Pancreas (tissue), 10 donors: ENCODE results near the gene SREK1IP1. TPM values are rescaled to one million over a fixed set of nuclear protein-coding genes. Genes with fewer than 3 reads are reported as not detected.
A peak's percentile ranks its signal among the peaks of the same experiment; 100 is the strongest.

ENCODE experiments used
- ATAC-seq, 4 donors: fragments of 200-7000 bp; cut with Tn5 transposase; one replicate each; pipeline versions ENCODE4 v1.8.0 to v1.9.1; 2020; ENCODE audit warnings: mild to moderate bottlenecking in 4 of 4, moderate library complexity in 4 of 4
- DNase-seq, 6 donors: peaks; one replicate each; pipeline ENCODE4 v3.0.0-alpha.2; 2020
- FAIRE-seq: peaks from 2 replicates; lab custom pipeline; 2012; peaks lifted over from hg19 to GRCh38; lab: Jason Lieb, UNC
- H3K27ac ChIP-seq, 4 donors: fragments of 200-600 bp; sonication (generic); 1 replicate in 3 of 4; 2 replicates in 1 of 4; pipeline versions ENCODE4 v1.5.0 to v1.8.0; 2020
- H3K27me3 ChIP-seq, 4 donors: fragments of 200-600 bp; one replicate each; pipeline ENCODE4 v1.8.0; 2021
- H3K36me3 ChIP-seq, 3 donors: fragments of 200-600 bp; sonication (generic) in 1 of 3; one replicate each; pipeline versions ENCODE4 v1.5.0 to v1.8.0; 2020 to 2021
- H3K4me1 ChIP-seq, 3 donors: fragments of 200-600 bp; one replicate each; pipeline ENCODE4 v1.8.0; 2021
- H3K4me3 ChIP-seq, 4 donors: fragments of 200-600 bp; sonication (generic) in 2 of 4; one replicate each; pipeline versions ENCODE4 v1.5.0 to v1.8.0; 2020 to 2021
- H3K9me3 ChIP-seq, 4 donors: fragments of 200-600 bp; one replicate each; pipeline ENCODE4 v1.8.0; 2021
- WGBS, 2 donors: extraction: QIAGEN DNeasy Blood & Tissue Kit; methylation state at CpG; one replicate each; pipeline ENCODE4 v1.1.7; 2013; 5-methylcytosine and 5-hydroxymethylcytosine counted together
- intact Hi-C, 3 donors: fragments of 100-400 bp; cut with DNase I; formaldehyde crosslinking; loops; one replicate each; pipeline versions ENCODE4 v1.11.1 to v1.14.2; 2022
- polyA plus RNA-seq, 2 donors: library from polyadenylated mRNA; stranded (reverse); fragments of 200-250 nt; gene quantifications; one replicate each; pipeline ENCODE4 v1.2.3, GENCODE V29; 2013
- total RNA-seq, 6 donors: library from RNA; stranded (reverse); fragmentation: NEBNext Ultra II Directional in 4 of 6; extraction: Animal tissue kit (Norgen Biotek cat#: 25700) in 4 of 6; gene quantifications; one replicate each; pipeline versions ENCODE4 v1.2.1 to v1.2.4, GENCODE V29; 2021 to 2023
- TF ChIP-seq, protein P1 (sequence below), 4 donors: fragments of 200-600 bp; sonication (generic) in 3 of 4; IDR thresholded peaks; one replicate each; pipeline versions ENCODE4 v1.5.0 to v1.8.0; 2021; ENCODE audit warnings: antibody characterized with exemption in 4 of 4
- donor health status: healthy with polysubstance abuse.
- donor health status: DM: no; HTN: no; CAD: no; lungs with moderate emphysema.
- donor health status: DM: no; HTN: no; CAD: no.
- donor health status: control.
- donor health status: control.
- donor health status: Bipolar disorder and iron deficiency.
- donor health status: DM: yes; HTN: yes; CAD: no.
- donor health status: DM: no; HTN: no; CAD: no.
- donor health status: DM: no; HTN: no; CAD: no.
- donor health status: DM: yes; HTN: yes; CAD: no.

SREK1IP1 gene
- total and polyA plus RNA-seq, 8 donors: 9.2 to 17.8 (median 10.2) TPM

GRCh38 chr5:64786372-64786771 is 17.9 kb upstream of the SREK1IP1 start:
- H3K27me3 ChIP-seq: no peaks in the 10 kb centered on the region
- DNase-seq (no peak), ATAC-seq (no peak), FAIRE-seq (no peak)
- H3K27ac ChIP-seq: no peak overlapping the region
- no peak overlapping the region for H3K4me3 ChIP-seq
- TF ChIP-seq, protein P1, sequence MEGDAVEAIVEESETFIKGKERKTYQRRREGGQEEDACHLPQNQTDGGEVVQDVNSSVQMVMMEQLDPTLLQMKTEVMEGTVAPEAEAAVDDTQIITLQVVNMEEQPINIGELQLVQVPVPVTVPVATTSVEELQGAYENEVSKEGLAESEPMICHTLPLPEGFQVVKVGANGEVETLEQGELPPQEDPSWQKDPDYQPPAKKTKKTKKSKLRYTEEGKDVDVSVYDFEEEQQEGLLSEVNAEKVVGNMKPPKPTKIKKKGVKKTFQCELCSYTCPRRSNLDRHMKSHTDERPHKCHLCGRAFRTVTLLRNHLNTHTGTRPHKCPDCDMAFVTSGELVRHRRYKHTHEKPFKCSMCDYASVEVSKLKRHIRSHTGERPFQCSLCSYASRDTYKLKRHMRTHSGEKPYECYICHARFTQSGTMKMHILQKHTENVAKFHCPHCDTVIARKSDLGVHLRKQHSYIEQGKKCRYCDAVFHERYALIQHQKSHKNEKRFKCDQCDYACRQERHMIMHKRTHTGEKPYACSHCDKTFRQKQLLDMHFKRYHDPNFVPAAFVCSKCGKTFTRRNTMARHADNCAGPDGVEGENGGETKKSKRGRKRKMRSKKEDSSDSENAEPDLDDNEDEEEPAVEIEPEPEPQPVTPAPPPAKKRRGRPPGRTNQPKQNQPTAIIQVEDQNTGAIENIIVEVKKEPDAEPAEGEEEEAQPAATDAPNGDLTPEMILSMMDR (IDR thresholded peaks at IDR 0.05): no peak
- no peaks in the 10 kb centered on the region for H3K4me1 ChIP-seq
- intact Hi-C loops: no loop called here
- WGBS, 2 donors: 88 to 98% methylated on average over 2 of the region's 2 CpGs
- H3K36me3 ChIP-seq: peaks cover 0 to 7% (median 0%) of the 10 kb centered on the region in 3 donors
- no peaks in the 10 kb centered on the region for H3K9me3 ChIP-seq

DNA sequence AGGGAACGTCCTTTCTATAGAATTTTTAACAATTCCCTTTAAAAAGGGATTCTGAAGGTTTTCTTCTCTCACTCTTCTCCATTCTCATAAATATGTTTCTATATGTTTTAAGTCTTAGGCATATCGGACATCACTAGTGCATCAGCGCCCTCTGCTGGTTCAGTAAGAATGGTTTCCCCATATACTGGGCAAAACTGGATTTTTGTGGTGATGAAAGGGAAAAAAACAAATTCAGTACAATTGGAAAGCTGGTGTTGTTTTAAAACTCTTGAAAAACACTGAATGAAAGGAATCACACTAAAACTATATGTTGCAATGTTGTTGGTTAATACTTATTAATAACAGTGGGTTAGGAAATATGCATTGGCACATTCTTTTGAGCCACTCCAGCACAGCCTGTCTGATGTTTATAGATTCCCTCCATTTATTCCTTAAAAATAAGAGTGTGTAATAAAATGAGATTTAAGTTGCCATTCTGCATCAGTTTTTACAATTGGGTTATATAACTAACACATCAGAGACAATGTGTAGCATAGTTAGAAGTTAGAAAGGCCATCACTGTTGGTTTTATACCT is 16.0 kb upstream of the SREK1IP1 start:
- DNase-seq: peak in 5 of 6 donors; percentile 43 to 69 (median 55)
- peaks cover 0 to 7% (median 0%) of the 10 kb centered on the region in 3 donors for H3K36me3 ChIP-seq
- peak; percentile 95 for FAIRE-seq
- intact Hi-C loops: loop anchor here in 2 of 3 donors (5.0 kb wide), 1 partner anchor 147 kb away; no protein-coding TSS in a partner anchor
- H3K27ac ChIP-seq: no peak overlapping the region
- no peak overlapping the region for H3K4me3 ChIP-seq
- 3 to 9% methylated on average over 3 of the region's 3 CpGs for WGBS, 2 donors
- H3K27me3 ChIP-seq: no peaks in the 10 kb centered on the region
- ATAC-seq: peak; percentile 50 to 91 (median 85)
- H3K4me1 ChIP-seq: no peaks in the 10 kb centered on the region
- TF ChIP-seq, protein P1 (IDR thresholded peaks at IDR 0.05): peak; percentile 48 to 84 (median 64)
- no peaks in the 10 kb centered on the region for H3K9me3 ChIP-seq

DNA sequence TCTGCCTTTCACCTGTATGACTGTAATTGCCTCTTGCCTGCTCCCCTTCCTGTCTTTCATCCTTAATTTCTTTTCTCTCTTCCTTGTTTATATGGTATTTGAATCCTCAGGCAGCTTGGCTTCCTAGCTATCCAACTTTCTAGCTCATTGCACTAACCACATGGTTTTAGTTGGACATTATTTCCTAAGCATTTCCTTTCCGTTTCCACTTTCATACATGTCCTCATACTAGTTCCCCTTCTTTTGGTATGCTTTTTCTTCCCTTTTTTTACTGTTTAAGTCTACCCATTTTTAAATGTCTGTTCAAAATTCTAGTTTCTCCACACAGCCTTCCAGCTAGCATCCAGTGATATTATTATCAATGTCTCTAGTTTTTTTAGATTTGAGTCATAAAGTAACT is 6.8 kb upstream of the SREK1IP1 start:
- WGBS, 2 donors: 76 to 86% methylated on average over 1 of the region's 1 CpG
- ATAC-seq: no peak
- no peak for FAIRE-seq
- H3K9me3 ChIP-seq: no peaks in the 10 kb centered on the region
- no peaks in the 10 kb centered on the region for H3K27me3 ChIP-seq
- no peak overlapping the region for H3K4me3 ChIP-seq
- intact Hi-C loops: no loop called here
- no peak for DNase-seq
- H3K36me3 ChIP-seq: no peaks in the 10 kb centered on the region
- TF ChIP-seq, protein P1 (IDR thresholded peaks at IDR 0.05): no peak
- peaks cover 0 to under 1% (median under 1%) of the 10 kb centered on the region in 3 donors for H3K4me1 ChIP-seq
- no peak overlapping the region for H3K27ac ChIP-seq

- ATAC-seq: no peak
- Histone ChIP-seq H3K4me1 (peaks cover 7 to 12% (median 7%) of the 10 kb centered on the region in 3 donors), H3K36me3 (no peaks in the 10 kb centered on the region), H3K27me3 (no peaks in the 10 kb centered on the region), H3K27ac (no peak overlapping the region), H3K4me3 (no peak overlapping the region), H3K9me3 (no peaks in the 10 kb centered on the region)
- no peak for DNase-seq
- FAIRE-seq: no peak
- TF ChIP-seq, protein P1 (IDR thresholded peaks at IDR 0.05): no peak
- intact Hi-C loops: no loop called here
- WGBS, 2 donors: 68 to 70% methylated on average over 1 of the region's 1 CpG
Observed at GRCh38 chr5:64773533-64773932, 5.0 kb upstream of the SREK1IP1 start.

DNA sequence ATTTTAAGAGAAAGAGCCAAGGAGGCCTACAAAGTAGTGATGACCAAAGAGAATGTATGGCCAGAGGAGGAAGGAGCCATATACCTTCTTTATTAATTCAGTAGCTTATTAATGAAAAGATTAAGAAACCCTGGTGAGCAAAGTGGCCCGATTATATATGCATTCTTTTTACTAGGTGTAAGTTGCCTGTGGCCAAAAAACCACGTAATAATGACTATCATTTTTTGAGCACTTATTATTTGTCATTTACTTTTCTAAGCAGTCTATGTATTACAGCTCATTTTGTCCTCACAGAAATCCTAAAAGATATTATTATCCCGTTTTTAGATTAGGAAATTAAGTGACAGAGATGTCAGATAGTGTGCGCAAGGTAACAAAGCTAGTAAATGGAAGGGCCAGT is 3.2 kb upstream of the SREK1IP1 start:
- DNase-seq (no peak), FAIRE-seq (no peak), ATAC-seq (no peak)
- intact Hi-C loops: no loop called here
- 65 to 68% methylated on average over 4 of the region's 4 CpGs for WGBS, 2 donors
- TF ChIP-seq, protein P1 (IDR thresholded peaks at IDR 0.05): no peak
- H3K4me1 ChIP-seq: peaks cover 14 to 16% (median 16%) of the 10 kb centered on the region in 3 donors
- H3K27ac ChIP-seq: no peak overlapping the region
- H3K36me3 ChIP-seq: no peaks in the 10 kb centered on the region
- no peaks in the 10 kb centered on the region for H3K27me3 ChIP-seq
- no peak overlapping the region for H3K4me3 ChIP-seq
- H3K9me3 ChIP-seq: no peaks in the 10 kb centered on the region
